Ovary (tissue), 9 donors: Measurements from ENCODE around the gene LDLRAD4. TPM values are rescaled to one million over a fixed set of nuclear protein-coding genes. Genes with fewer than 3 reads are reported as not detected.

ENCODE experiments used
- DNase-seq, 5 donors: peaks; one replicate each; pipeline ENCODE4 v3.0.0-alpha.2; 2019 to 2020
- H3K27ac ChIP-seq, 2 donors: fragments of 200-600 bp; one replicate each; pipeline versions ENCODE4 v1.5.1 to v1.8.0; 2019 to 2022
- H3K27me3 ChIP-seq: fragments of 200-600 bp; one replicate; pipeline ENCODE4 v1.8.0; 2022
- H3K36me3 ChIP-seq: fragments of 200-600 bp; sonication (generic); one replicate; pipeline ENCODE4 v1.5.1; 2019
- H3K4me1 ChIP-seq: one replicate; pipeline ENCODE4 v1.8.1; 2013; ENCODE audit warnings: mild to moderate bottlenecking, moderate library complexity; ENCODE audit not compliant: insufficient read depth
- H3K4me3 ChIP-seq: fragments of 200-600 bp; sonication (generic); one replicate; pipeline ENCODE4 v1.5.1; 2017
- H3K9me3 ChIP-seq, 2 donors: fragments of 200-600 bp in 1 of 2; sonication (generic) in 1 of 2; one replicate each; pipeline versions ENCODE4 v1.5.1 to v1.8.1; 2013 to 2019; ENCODE audit warnings: mild to moderate bottlenecking in 1 of 2, moderate library complexity in 1 of 2
- CTCF ChIP-seq, 3 donors: fragments of 450-650 bp in 2 of 3; fragments of 200-600 bp in 1 of 3; IDR thresholded peaks; one replicate each; pipeline versions ENCODE4 v1.5.1 to v1.8.0; 2016 to 2022; ENCODE audit warnings: antibody characterized with exemption in 3 of 3, mild to moderate bottlenecking in 1 of 3
- EP300 ChIP-seq: sonication (generic); formaldehyde crosslinking; IDR thresholded peaks from one replicate; pipeline ENCODE4 v1.6.1; 2017; ENCODE audit warnings: antibody characterized with exemption
- POLR2A ChIP-seq: fragments of 450-650 bp; IDR thresholded peaks from one replicate; pipeline ENCODE4 v1.6.1; 2017; ENCODE audit warnings: antibody characterized with exemption, mild to moderate bottlenecking, moderate library complexity
- WGBS, 3 donors: extraction: QIAGEN DNeasy Blood & Tissue Kit in 1 of 3; methylation state at CpG; one replicate each; pipeline versions ENCODE4 v1.1.5 to v1.1.7; 2013 to 2017; 5-methylcytosine and 5-hydroxymethylcytosine counted together
- intact Hi-C, 4 donors: fragments of 100-400 bp; cut with DNase I; formaldehyde crosslinking; loops; one replicate each; pipeline versions ENCODE4 v1.11.0 to v1.15.1; 2022 to 2023
- polyA plus RNA-seq, 2 donors: library from polyadenylated mRNA; stranded (reverse); fragments of 200-250 nt in 1 of 2; fragments of 350-450 nt in 1 of 2; fragmentation: Illumina TruSeq in 1 of 2; extraction: RNeasy Lipid Tissue Mini Kit (QIAGEN cat#74804) in 1 of 2; gene quantifications; one replicate each; pipeline ENCODE4 v1.2.3, GENCODE V29; 2013 to 2014
- total RNA-seq, 7 donors: library from RNA; depleted of rRNA in 2 of 7; stranded (reverse); fragments of >200 nt in 2 of 7; fragmentation: NEBNext Ultra II Directional in 3 of 7; extraction: Animal tissue kit (Norgen Biotek cat#: 25700) in 3 of 7; gene quantifications; one replicate each; pipeline versions ENCODE4 v1.1.0 to v1.2.4, GENCODE V29; 2016 to 2023
- donor health status: DM: no; HTN: no; CAD: no; lungs with moderate emphysema.
- donor health status: DM: no; HTN: no; CAD: no.
- donor health status: Bipolar disorder and iron deficiency.
- donor health status: DM: yes; HTN: yes; CAD: no.
- donor health status: DM: no; HTN: no; CAD: no.
- donor health status: DM: yes; HTN: yes; CAD: no.

Gene LDLRAD4
- total and polyA plus RNA-seq, 9 donors = 2.3 to 31.6 (median 8.3) TPM

GRCh38 chr18:13545955-13546354, 327.4 kb downstream of the LDLRAD4 start:
- H3K27ac ChIP-seq = no peak overlapping the region
- H3K4me1 ChIP-seq = peaks cover 8% of the 10 kb centered on the region
- no peaks in the 10 kb centered on the region for H3K27me3 ChIP-seq
- H3K4me3 ChIP-seq = no peak overlapping the region
- no peak for DNase-seq
- H3K9me3 ChIP-seq = no peaks in the 10 kb centered on the region
- WGBS, 3 donors = 82 to 91% (median 87%) methylated on average over 4 of the region's 4 CpGs
- H3K36me3 ChIP-seq = no peaks in the 10 kb centered on the region
- intact Hi-C loops = no loop called here
- TF ChIP-seq POLR2A (no peak), EP300 (no peak), CTCF (IDR thresholded peaks at IDR 0.05) (no peak)

GRCh38 chr18:13546638-13547037, 328.1 kb downstream of the LDLRAD4 start:
- H3K9me3 ChIP-seq = no peaks in the 10 kb centered on the region
- H3K4me1 ChIP-seq = peaks cover 7% of the 10 kb centered on the region
- DNase-seq = no peak
- H3K27me3 ChIP-seq = no peaks in the 10 kb centered on the region
- 95 to 97% (median 96%) methylated on average over 8 of the region's 8 CpGs for WGBS, 3 donors
- TF ChIP-seq EP300 (no peak), POLR2A (no peak), CTCF (IDR thresholded peaks at IDR 0.05) (no peak)
- no peak overlapping the region for H3K4me3 ChIP-seq
- H3K27ac ChIP-seq = no peak overlapping the region
- intact Hi-C loops = no loop called here
- no peaks in the 10 kb centered on the region for H3K36me3 ChIP-seq

- TF ChIP-seq EP300 (no peak), CTCF (IDR thresholded peaks at IDR 0.05) (no peak), POLR2A (no peak)
- H3K36me3 ChIP-seq = no peaks in the 10 kb centered on the region
- 83 to 94% (median 84%) methylated on average over 10 of the region's 10 CpGs for WGBS, 3 donors
- intact Hi-C loops = no loop called here
- H3K4me3 ChIP-seq = no peak overlapping the region
- no peaks in the 10 kb centered on the region for H3K9me3 ChIP-seq
- no peak overlapping the region for H3K27ac ChIP-seq
- DNase-seq = no peak
- no peaks in the 10 kb centered on the region for H3K27me3 ChIP-seq
- peaks cover 4% of the 10 kb centered on the region for H3K4me1 ChIP-seq
These were observed 328.8 kb downstream of the LDLRAD4 start for GRCh38 chr18:13547347-13547746.

DNA sequence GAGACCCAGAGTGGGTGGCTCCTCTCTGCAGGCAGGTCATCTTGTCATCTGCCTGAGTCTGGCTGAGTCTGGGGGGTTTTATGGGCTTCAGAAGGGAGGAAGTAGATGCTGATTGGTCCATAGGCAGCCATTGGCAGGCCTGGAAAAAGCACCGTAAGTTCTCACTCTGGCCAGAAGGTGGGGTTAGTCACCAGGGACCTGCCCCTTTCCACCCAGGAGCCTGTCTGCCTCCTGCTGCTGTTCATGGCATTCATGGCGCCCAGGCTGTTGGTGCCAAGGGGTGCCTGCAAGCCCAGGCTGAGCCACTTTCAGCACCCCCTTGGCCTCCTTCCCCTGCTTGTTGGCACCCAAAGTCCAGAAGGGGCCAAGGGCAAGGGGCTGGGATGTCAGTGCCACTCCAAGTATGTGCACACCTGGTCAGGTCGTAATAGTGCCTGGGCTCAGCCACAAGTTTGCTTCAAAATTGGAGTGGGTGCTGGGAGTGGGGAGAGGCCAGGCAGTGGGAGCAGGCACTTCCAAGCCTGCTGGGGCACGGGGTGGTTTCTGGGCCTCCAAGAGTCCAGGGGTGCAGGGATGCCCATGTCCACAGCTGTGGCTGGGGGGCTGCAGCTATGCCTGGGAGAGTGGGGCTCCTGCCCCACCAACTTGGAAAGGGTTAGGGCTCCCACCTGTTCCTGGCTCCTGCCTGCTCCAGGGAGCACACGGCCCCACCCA, 329.7 kb downstream of the LDLRAD4 start:
- H3K27ac ChIP-seq = no peak overlapping the region
- TF ChIP-seq POLR2A (no peak), EP300 (no peak), CTCF (IDR thresholded peaks at IDR 0.05) (no peak)
- no peak overlapping the region for H3K4me3 ChIP-seq
- no peaks in the 10 kb centered on the region for H3K36me3 ChIP-seq
- no peaks in the 10 kb centered on the region for H3K9me3 ChIP-seq
- no peak for DNase-seq
- WGBS, 3 donors = 93 to 95% (median 95%) methylated on average over 5 of the region's 5 CpGs
- intact Hi-C loops = no loop called here
- H3K4me1 ChIP-seq = peaks cover 3% of the 10 kb centered on the region
- no peaks in the 10 kb centered on the region for H3K27me3 ChIP-seq
